Thyroid gland (tissue), 4 donors: Measurements from ENCODE around the gene TMEM219.

Source experiments
- POLR2A ChIP-seq, 2 donors: fragments of 450-650 bp; IDR thresholded peaks; one replicate each; pipeline ENCODE4 v1.6.1; 2017; ENCODE audit warnings: antibody characterized with exemption in 2 of 2, mild to moderate bottlenecking in 2 of 2, moderate library complexity in 1 of 2
- TF ChIP-seq, protein P1 (sequence below), 6 experiments: fragments of 200-600 bp in 3 of 6; fragments of 450-650 bp in 3 of 6; sonication (generic) in 3 of 6; IDR thresholded peaks; one replicate each; pipeline ENCODE4 v1.5.1; 2016 to 2019; ENCODE audit warnings: antibody characterized with exemption in 6 of 6, mild to moderate bottlenecking in 2 of 6, inconsistent platforms in 1 of 6, moderate library complexity in 1 of 6

GRCh38 chr16:29961479-29962343, at the start of gene TMEM219:
- TF ChIP-seq, protein P1, sequence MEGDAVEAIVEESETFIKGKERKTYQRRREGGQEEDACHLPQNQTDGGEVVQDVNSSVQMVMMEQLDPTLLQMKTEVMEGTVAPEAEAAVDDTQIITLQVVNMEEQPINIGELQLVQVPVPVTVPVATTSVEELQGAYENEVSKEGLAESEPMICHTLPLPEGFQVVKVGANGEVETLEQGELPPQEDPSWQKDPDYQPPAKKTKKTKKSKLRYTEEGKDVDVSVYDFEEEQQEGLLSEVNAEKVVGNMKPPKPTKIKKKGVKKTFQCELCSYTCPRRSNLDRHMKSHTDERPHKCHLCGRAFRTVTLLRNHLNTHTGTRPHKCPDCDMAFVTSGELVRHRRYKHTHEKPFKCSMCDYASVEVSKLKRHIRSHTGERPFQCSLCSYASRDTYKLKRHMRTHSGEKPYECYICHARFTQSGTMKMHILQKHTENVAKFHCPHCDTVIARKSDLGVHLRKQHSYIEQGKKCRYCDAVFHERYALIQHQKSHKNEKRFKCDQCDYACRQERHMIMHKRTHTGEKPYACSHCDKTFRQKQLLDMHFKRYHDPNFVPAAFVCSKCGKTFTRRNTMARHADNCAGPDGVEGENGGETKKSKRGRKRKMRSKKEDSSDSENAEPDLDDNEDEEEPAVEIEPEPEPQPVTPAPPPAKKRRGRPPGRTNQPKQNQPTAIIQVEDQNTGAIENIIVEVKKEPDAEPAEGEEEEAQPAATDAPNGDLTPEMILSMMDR (IDR thresholded peaks at IDR 0.05), result peak in 5 of 6 experiments; percentile 21 to 73 (median 58)
- peak in 1 of 2 donors; percentile 76 for TF ChIP-seq POLR2A (IDR thresholded peaks at IDR 0.05)
